ENCODE data around the gene SLC2A13.

DNA sequence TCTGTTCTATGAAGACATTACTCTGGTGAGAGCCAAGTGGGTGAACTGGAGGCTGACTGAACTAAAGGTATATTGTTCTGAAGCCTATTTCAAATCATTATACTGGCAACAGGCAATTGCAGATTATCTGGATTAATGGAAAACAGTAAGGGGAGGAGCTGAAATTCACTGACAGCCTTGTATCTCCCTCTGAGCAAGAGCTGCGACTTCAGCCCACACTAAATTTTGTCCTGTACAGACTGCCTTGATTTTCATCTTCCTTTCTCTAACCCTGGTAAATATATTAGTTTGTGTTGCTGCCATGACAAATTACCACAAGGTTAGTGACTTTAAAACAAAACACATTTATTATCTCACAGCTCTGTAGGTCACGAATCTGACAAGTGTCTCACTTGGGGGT lies 231.1 kb downstream of the SLC2A13 start:
- TF ChIP-seq, protein P1, sequence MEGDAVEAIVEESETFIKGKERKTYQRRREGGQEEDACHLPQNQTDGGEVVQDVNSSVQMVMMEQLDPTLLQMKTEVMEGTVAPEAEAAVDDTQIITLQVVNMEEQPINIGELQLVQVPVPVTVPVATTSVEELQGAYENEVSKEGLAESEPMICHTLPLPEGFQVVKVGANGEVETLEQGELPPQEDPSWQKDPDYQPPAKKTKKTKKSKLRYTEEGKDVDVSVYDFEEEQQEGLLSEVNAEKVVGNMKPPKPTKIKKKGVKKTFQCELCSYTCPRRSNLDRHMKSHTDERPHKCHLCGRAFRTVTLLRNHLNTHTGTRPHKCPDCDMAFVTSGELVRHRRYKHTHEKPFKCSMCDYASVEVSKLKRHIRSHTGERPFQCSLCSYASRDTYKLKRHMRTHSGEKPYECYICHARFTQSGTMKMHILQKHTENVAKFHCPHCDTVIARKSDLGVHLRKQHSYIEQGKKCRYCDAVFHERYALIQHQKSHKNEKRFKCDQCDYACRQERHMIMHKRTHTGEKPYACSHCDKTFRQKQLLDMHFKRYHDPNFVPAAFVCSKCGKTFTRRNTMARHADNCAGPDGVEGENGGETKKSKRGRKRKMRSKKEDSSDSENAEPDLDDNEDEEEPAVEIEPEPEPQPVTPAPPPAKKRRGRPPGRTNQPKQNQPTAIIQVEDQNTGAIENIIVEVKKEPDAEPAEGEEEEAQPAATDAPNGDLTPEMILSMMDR (IDR thresholded peaks at IDR 0.05), result no peak
- no peak for TF ChIP-seq POLR2A (IDR thresholded peaks at IDR 0.05)
